Measurements from ENCODE around the gene IGSF9. TPM values are rescaled to one million over a fixed set of nuclear protein-coding genes. Genes with fewer than 3 reads are reported as not detected.

IGSF9 gene
- total RNA-seq, 2 donors from 2014 or later: 7.5 to 9.2 TPM

DNA sequence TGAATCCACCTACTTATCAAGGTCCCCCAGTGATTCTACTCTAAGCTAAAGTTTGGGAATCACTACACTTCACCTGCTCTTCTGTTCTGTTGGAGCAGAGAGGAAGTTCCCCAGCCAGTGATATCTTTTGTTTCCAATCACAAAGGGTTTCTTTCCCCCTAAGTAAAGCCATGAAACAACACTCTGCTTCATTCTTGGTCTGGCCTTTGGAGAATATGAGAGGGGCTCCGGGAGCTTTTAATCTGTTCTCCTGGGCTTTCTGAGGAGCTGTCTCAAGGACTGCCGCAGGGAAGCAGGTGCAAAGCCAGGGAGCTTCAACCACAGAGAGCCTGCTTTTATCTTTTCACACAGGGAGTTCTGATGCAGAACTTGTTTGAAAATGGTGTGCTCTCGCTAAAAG is 18.7 kb upstream of the IGSF9 start:
- 71 to 82% methylated on average over 2 to 3 of the region's 3 CpGs for WGBS, 2 experiments (ENCODE audit: insufficient coverage in 1 of 2, insufficient read length in 1 of 2)

DNA sequence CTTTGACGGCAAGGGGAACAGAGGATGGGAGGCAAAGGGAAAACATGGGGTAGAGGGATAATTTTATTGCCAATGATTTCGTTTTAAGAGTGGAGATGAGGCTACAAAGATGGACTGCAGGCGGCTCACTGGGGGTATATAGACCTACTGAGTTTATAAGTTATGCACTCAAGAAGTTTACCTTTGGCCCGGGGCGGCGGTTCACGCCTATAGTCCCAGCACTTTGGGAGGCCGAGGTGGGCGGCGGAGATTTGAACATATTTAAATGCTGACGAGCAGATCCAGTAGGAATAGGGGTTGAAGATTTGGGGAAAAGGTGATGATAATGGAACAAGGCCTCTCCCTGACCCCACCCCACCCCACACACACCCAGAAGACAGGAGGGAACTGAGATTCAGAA is 16.8 kb upstream of the IGSF9 start:
- H3K9me3 Mint-ChIP-seq: no peaks in the 10 kb centered on the region
- no peak overlapping the region for H3K27ac ChIP-seq (ENCODE audit: low read depth, low read length)
- H3K4me3 Mint-ChIP-seq: no peak overlapping the region
- H3K4me1 Mint-ChIP-seq: peaks cover 17% of the 10 kb centered on the region
- H3K9ac ChIP-seq (ENCODE audit: extremely low read depth, low read length, poor library complexity, severe bottlenecking): no peak overlapping the region
- no peaks in the 10 kb centered on the region for H3K9me3 ChIP-seq (ENCODE audit: control insufficient read depth, low read length)
- no peak for DNase-seq
- TF ChIP-seq, protein P1, sequence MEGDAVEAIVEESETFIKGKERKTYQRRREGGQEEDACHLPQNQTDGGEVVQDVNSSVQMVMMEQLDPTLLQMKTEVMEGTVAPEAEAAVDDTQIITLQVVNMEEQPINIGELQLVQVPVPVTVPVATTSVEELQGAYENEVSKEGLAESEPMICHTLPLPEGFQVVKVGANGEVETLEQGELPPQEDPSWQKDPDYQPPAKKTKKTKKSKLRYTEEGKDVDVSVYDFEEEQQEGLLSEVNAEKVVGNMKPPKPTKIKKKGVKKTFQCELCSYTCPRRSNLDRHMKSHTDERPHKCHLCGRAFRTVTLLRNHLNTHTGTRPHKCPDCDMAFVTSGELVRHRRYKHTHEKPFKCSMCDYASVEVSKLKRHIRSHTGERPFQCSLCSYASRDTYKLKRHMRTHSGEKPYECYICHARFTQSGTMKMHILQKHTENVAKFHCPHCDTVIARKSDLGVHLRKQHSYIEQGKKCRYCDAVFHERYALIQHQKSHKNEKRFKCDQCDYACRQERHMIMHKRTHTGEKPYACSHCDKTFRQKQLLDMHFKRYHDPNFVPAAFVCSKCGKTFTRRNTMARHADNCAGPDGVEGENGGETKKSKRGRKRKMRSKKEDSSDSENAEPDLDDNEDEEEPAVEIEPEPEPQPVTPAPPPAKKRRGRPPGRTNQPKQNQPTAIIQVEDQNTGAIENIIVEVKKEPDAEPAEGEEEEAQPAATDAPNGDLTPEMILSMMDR (conservative IDR thresholded peaks at IDR 0.05): no peak
- no peaks in the 10 kb centered on the region for H3K36me3 ChIP-seq (ENCODE audit: control insufficient read depth, insufficient read depth, low read length)
- H3K4me1 ChIP-seq (ENCODE audit: control insufficient read depth, insufficient read depth, low read length): peaks cover 12% of the 10 kb centered on the region
- no peak overlapping the region for H3K4me3 ChIP-seq (ENCODE audit: low read length)
- H3K36me3 Mint-ChIP-seq (ENCODE audit: low read depth): no peaks in the 10 kb centered on the region
- 91 to 94% methylated on average over 6 to 11 of the region's 11 CpGs for WGBS, 2 experiments (ENCODE audit: insufficient coverage in 1 of 2, insufficient read length in 1 of 2)
- H3K27me3 ChIP-seq (ENCODE audit: control insufficient read depth, insufficient read depth, low read length, poor library complexity, severe bottlenecking): no peaks in the 10 kb centered on the region
- no peak overlapping the region for H3K27ac Mint-ChIP-seq
- peaks cover 2% of the 10 kb centered on the region for H3K27me3 Mint-ChIP-seq (ENCODE audit: insufficient read depth)

More for the DNA sequence above, 18.7 kb upstream of the IGSF9 start:
- Mint-ChIP-seq H3K4me1 (peaks cover 12% of the 10 kb centered on the region), H3K9me3 (no peaks in the 10 kb centered on the region), H3K4me3 (no peak overlapping the region), H3K27me3 (ENCODE audit: insufficient read depth) (peaks cover 5% of the 10 kb centered on the region), H3K36me3 (ENCODE audit: low read depth) (no peaks in the 10 kb centered on the region), H3K27ac (no peak overlapping the region)
- no peak overlapping the region for H3K9ac ChIP-seq (ENCODE audit: extremely low read depth, low read length, poor library complexity, severe bottlenecking)
- no peaks in the 10 kb centered on the region for H3K27me3 ChIP-seq (ENCODE audit: control insufficient read depth, insufficient read depth, low read length, poor library complexity, severe bottlenecking)
- no peaks in the 10 kb centered on the region for H3K36me3 ChIP-seq (ENCODE audit: control insufficient read depth, insufficient read depth, low read length)
- TF ChIP-seq, protein P1 (conservative IDR thresholded peaks at IDR 0.05): no peak
- no peak overlapping the region for H3K4me3 ChIP-seq (ENCODE audit: low read length)
- DNase-seq: no peak
- peaks cover 8% of the 10 kb centered on the region for H3K4me1 ChIP-seq (ENCODE audit: control insufficient read depth, insufficient read depth, low read length)
- H3K9me3 ChIP-seq (ENCODE audit: control insufficient read depth, low read length): no peaks in the 10 kb centered on the region
- H3K27ac ChIP-seq (ENCODE audit: low read depth, low read length): no peak overlapping the region

DNA sequence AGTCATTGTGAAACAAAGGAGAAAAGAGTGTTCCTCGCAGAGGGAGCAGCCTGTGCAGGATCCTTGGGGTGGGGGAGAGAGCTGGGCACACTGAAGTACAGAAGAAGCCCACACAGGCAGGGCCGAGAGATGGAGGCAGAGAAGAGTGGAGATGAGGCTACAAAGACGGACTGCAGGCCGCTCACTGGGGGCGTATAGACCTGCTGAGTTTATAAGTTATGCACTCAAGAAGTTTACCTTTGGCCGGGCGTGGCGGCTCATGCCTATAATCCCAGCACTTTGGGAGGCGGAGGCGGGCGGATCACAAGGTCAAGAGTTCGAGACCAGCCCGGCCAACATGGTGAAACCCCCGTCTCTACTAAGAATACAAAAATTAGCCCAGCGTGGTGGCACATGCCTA is 16.2 kb upstream of the IGSF9 start:
- H3K36me3 ChIP-seq (ENCODE audit: control insufficient read depth, insufficient read depth, low read length): no peaks in the 10 kb centered on the region
- no peaks in the 10 kb centered on the region for H3K9me3 Mint-ChIP-seq
- no peak overlapping the region for H3K4me3 ChIP-seq (ENCODE audit: low read length)
- no peak for DNase-seq
- TF ChIP-seq, protein P1 (conservative IDR thresholded peaks at IDR 0.05): no peak
- WGBS, 2 experiments (ENCODE audit: insufficient coverage in 1 of 2, insufficient read length in 1 of 2): 93 to 95% methylated on average over 14 to 15 of the region's 15 CpGs
- H3K27me3 ChIP-seq (ENCODE audit: control insufficient read depth, insufficient read depth, low read length, poor library complexity, severe bottlenecking): no peaks in the 10 kb centered on the region
- no peaks in the 10 kb centered on the region for H3K36me3 Mint-ChIP-seq (ENCODE audit: low read depth)
- H3K4me1 Mint-ChIP-seq: peaks cover 17% of the 10 kb centered on the region
- H3K27ac Mint-ChIP-seq: no peak overlapping the region
- no peaks in the 10 kb centered on the region for H3K9me3 ChIP-seq (ENCODE audit: control insufficient read depth, low read length)
- peaks cover 12% of the 10 kb centered on the region for H3K4me1 ChIP-seq (ENCODE audit: control insufficient read depth, insufficient read depth, low read length)
- no peak overlapping the region for H3K4me3 Mint-ChIP-seq
- peaks cover 2% of the 10 kb centered on the region for H3K27me3 Mint-ChIP-seq (ENCODE audit: insufficient read depth)
- no peak overlapping the region for H3K9ac ChIP-seq (ENCODE audit: extremely low read depth, low read length, poor library complexity, severe bottlenecking)
- H3K27ac ChIP-seq (ENCODE audit: low read depth, low read length): no peak overlapping the region
